A673 (cell line): ENCODE measurements around the gene CGNL1.

Experiments used
- CTCF ChIP-seq: fragments of 300-800, 200-600 bp; sonication (generic); conservative IDR thresholded peaks from 2 replicates; pipeline ENCODE4 v1.5.1; 2017; ENCODE audit warnings: low read depth, mild to moderate bottlenecking, antibody characterized with exemption, low read length, moderate library complexity, mixed read lengths
- EZH2 ChIP-seq: fragments of 200-600 bp; sonication (generic); IDR thresholded peaks from 2 replicates; pipeline ENCODE4 v1.6.1; 2017; ENCODE audit warnings: borderline replicate concordance, low read depth, mild to moderate bottlenecking, mixed read lengths, antibody characterized with exemption, low read length; ENCODE audit not compliant: poor library complexity, severe bottlenecking

GRCh38 chr15:57370929-57371328, 5.4 kb upstream of the CGNL1 start:
- no peak for TF ChIP-seq CTCF
- TF ChIP-seq EZH2: no peak
